Gastroesophageal sphincter (tissue), 4 donors: ENCODE results near the gene KRT3. TPM values are rescaled to one million over a fixed set of nuclear protein-coding genes. Genes with fewer than 3 reads are reported as not detected.

Experiments used
- ATAC-seq: fragments of 150-250 bp; one replicate; pipeline ENCODE4 v1.9.1; 2016; ENCODE audit warnings: mild to moderate bottlenecking, moderate library complexity
- H3K27ac ChIP-seq, 4 donors: fragments of 200-600 bp; sonication (generic) in 3 of 4; 1 replicate in 3 of 4; 2 replicates in 1 of 4; pipeline ENCODE4 v1.5.1; 2016 to 2019
- H3K27me3 ChIP-seq: fragments of 200-600 bp; sonication (generic); one replicate; pipeline ENCODE4 v1.5.1; 2019
- H3K36me3 ChIP-seq, 2 donors: fragments of 200-600 bp; sonication (generic); one replicate each; pipeline ENCODE4 v1.5.1; 2019; ENCODE audit warnings: control low read depth in 1 of 2
- H3K4me1 ChIP-seq, 3 donors: fragments of 200-600 bp; sonication (generic); 1 replicate in 2 of 3; 2 replicates in 1 of 3; pipeline ENCODE4 v1.5.1; 2016 to 2019; ENCODE audit warnings: control low read depth in 2 of 3
- H3K4me3 ChIP-seq, 2 donors: fragments of 200-600 bp; sonication (generic); one replicate each; pipeline ENCODE4 v1.5.1; 2019; ENCODE audit warnings: mild to moderate bottlenecking in 1 of 2, moderate library complexity in 1 of 2
- H3K9me3 ChIP-seq, 3 donors: fragments of 200-600 bp; sonication (generic); one replicate each; pipeline ENCODE4 v1.5.1; 2017 to 2019; ENCODE audit warnings: control low read depth in 2 of 3
- EP300 ChIP-seq: sonication (generic); formaldehyde crosslinking; IDR thresholded peaks from one replicate; pipeline ENCODE4 v1.6.1; 2017; ENCODE audit warnings: antibody characterized with exemption, mild to moderate bottlenecking
- POLR2A ChIP-seq, 2 donors: fragments of 450-650 bp; IDR thresholded peaks; one replicate each; pipeline ENCODE4 v1.6.1; 2017; ENCODE audit warnings: antibody characterized with exemption in 2 of 2, mild to moderate bottlenecking in 2 of 2, moderate library complexity in 1 of 2
- POLR2AphosphoS5 ChIP-seq: sonication (generic); formaldehyde crosslinking; IDR thresholded peaks from one replicate; pipeline ENCODE4 v1.6.1; 2017; ENCODE audit warnings: antibody characterized with exemption
- WGBS, 2 donors: methylation state at CpG; one replicate each; pipeline ENCODE4 v1.1.5; 2018; ENCODE audit warnings: low coverage in 1 of 2; 5-methylcytosine and 5-hydroxymethylcytosine counted together
- total RNA-seq, 4 donors: library from RNA; depleted of rRNA; stranded (reverse); fragments of >200 nt; gene quantifications; one replicate each; pipeline ENCODE4 v1.1.0, GENCODE V29; 2016
- TF ChIP-seq, protein P1 (sequence below), 4 experiments: fragments of 200-600 bp in 2 of 4; fragments of 450-650 bp in 2 of 4; sonication (generic) in 1 of 4; IDR thresholded peaks; one replicate each; pipeline ENCODE4 v1.5.1; 2017 to 2019; ENCODE audit warnings: antibody characterized with exemption in 4 of 4, mild to moderate bottlenecking in 2 of 4, moderate library complexity in 2 of 4

The KRT3 gene
- total RNA-seq, 4 donors from 2014 or later: not detected

- H3K36me3 ChIP-seq: no peaks in the 10 kb centered on the region
- H3K27me3 ChIP-seq: peaks cover 41% of the 10 kb centered on the region
- H3K4me1 ChIP-seq: no peaks in the 10 kb centered on the region
- H3K9me3 ChIP-seq: no peaks in the 10 kb centered on the region
- no CpG with 5 or more reads among the region's 4 CpGs for WGBS, 2 donors
- no peak for ATAC-seq
- H3K4me3 ChIP-seq: no peak overlapping the region
- TF ChIP-seq, protein P1, sequence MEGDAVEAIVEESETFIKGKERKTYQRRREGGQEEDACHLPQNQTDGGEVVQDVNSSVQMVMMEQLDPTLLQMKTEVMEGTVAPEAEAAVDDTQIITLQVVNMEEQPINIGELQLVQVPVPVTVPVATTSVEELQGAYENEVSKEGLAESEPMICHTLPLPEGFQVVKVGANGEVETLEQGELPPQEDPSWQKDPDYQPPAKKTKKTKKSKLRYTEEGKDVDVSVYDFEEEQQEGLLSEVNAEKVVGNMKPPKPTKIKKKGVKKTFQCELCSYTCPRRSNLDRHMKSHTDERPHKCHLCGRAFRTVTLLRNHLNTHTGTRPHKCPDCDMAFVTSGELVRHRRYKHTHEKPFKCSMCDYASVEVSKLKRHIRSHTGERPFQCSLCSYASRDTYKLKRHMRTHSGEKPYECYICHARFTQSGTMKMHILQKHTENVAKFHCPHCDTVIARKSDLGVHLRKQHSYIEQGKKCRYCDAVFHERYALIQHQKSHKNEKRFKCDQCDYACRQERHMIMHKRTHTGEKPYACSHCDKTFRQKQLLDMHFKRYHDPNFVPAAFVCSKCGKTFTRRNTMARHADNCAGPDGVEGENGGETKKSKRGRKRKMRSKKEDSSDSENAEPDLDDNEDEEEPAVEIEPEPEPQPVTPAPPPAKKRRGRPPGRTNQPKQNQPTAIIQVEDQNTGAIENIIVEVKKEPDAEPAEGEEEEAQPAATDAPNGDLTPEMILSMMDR (IDR thresholded peaks at IDR 0.05): no peak
- TF ChIP-seq POLR2A (IDR thresholded peaks at IDR 0.05) (no peak), EP300 (no peak), POLR2AphosphoS5 (no peak)
- H3K27ac ChIP-seq: no peak overlapping the region
Measured at GRCh38 chr12:52777566-52777965, 18.4 kb downstream of the KRT3 start.

- WGBS, 2 donors: no CpG with 5 or more reads among the region's 8 CpGs
- Histone ChIP-seq H3K4me3 (no peak within 1 kb of the TSS), H3K4me1 (no peaks in the 10 kb centered on the region), H3K9me3 (no peaks in the 10 kb centered on the region), H3K27ac (no peak within 1 kb of the TSS), H3K27me3 (peaks cover 35% of the 10 kb centered on the region), H3K36me3 (no peaks in the 10 kb centered on the region)
- ATAC-seq: no peak
- TF ChIP-seq POLR2A (IDR thresholded peaks at IDR 0.05) (no peak), POLR2AphosphoS5 (no peak), EP300 (no peak)
- TF ChIP-seq, protein P1 (IDR thresholded peaks at IDR 0.05): no peak
Measured at GRCh38 chr12:52776913-52777395, 19.0 kb downstream of the KRT3 start, which contains the start of gene KRT76. Gene KRT76, minus strand, starts transcription at chr12:52777345. Its CDS starts 54 bp downstream, at chr12:52777291.

GRCh38 chr12:52776435-52776834 is 19.5 kb downstream of the KRT3 start:
- H3K9me3 ChIP-seq: no peaks in the 10 kb centered on the region
- H3K4me1 ChIP-seq: no peaks in the 10 kb centered on the region
- no peaks in the 10 kb centered on the region for H3K36me3 ChIP-seq
- no peak overlapping the region for H3K27ac ChIP-seq
- H3K4me3 ChIP-seq: no peak overlapping the region
- no peak for ATAC-seq
- peaks cover 33% of the 10 kb centered on the region for H3K27me3 ChIP-seq
- TF ChIP-seq, protein P1 (IDR thresholded peaks at IDR 0.05): no peak
- 100% methylated on average over 2 of the region's 5 CpGs; no CpG with 5 or more reads in 1 of the 2 donors for WGBS, 2 donors

DNA sequence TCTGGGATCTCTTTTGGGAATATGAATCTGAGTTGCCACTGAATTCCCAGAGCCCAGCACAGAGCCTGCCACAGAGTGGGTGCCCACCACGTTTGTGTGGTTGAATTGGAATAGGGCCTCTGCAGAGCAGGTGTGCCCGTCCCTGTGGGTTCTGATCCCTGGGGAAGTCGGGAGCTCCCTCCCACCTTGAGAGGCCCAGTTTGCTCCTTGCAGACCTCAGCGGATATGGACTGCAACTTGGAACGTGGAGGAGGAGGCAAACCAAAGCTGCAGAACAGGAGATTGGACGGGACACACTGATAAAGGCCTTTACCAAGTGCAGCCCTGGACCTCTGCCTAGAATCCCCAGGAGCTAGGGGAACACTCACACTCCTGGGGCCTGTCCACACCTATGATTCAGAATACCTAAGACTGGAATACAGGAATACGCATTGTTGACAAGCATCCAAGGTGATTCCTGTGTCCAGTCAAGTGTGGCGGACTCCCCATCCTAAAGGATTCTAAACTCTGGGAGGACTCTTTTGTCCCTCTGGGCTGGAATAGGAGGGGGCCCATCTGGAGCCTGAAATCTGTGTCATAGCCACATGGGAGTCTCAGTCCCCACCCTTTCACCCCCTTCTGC is 21.2 kb downstream of the KRT3 start:
- ATAC-seq: no peak
- 80 to 100% methylated on average over 1 to 2 of the region's 8 CpGs for WGBS, 2 donors
- no peak overlapping the region for H3K27ac ChIP-seq

More for the DNA sequence above, 21.2 kb downstream of the KRT3 start:
- no peaks in the 10 kb centered on the region for H3K4me1 ChIP-seq
- peaks cover 29% of the 10 kb centered on the region for H3K27me3 ChIP-seq
- TF ChIP-seq EP300: no peak
- TF ChIP-seq POLR2A (IDR thresholded peaks at IDR 0.05): no peak
- no peak for TF ChIP-seq POLR2AphosphoS5
- TF ChIP-seq, protein P1 (IDR thresholded peaks at IDR 0.05): no peak
- no peak overlapping the region for H3K4me3 ChIP-seq
- no peaks in the 10 kb centered on the region for H3K36me3 ChIP-seq
- no peaks in the 10 kb centered on the region for H3K9me3 ChIP-seq
